ENCODE measurements around the gene SPOCK1. TPM values are rescaled to one million over a fixed set of nuclear protein-coding genes. Genes with fewer than 3 reads are reported as not detected.

SPOCK1 gene
- total RNA-seq, 4 donors from 2014 or later: 46.5 to 52.7 (median 51.4) TPM

DNA sequence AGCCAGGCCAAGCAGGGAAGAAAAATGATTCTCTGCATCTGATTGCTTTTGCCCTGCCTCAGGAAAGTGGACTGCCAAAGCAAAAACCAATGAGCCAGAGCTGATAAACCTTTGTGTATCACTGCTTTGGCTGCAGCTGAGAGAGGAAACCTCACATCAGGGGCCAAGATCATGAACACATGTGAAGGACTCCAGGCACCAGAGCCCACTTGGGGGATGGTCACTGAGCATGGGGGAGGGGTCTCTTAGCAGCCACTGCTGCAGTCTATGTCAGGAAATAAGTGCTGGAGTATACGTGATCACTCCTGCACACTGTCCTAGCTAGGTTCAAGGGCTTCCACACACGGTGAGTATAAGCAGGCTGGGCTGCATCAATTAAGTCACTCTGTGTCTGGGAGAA is 229.9 kb downstream of the SPOCK1 start:
- no peak overlapping the region for H3K4me3 ChIP-seq
- no peaks in the 10 kb centered on the region for H3K36me3 ChIP-seq
- no peaks in the 10 kb centered on the region for H3K9me3 ChIP-seq
- ATAC-seq: no peak
- WGBS, 2 donors (ENCODE audit: low coverage in 1 of 2): 25% methylated on average over 2 of the region's 2 CpGs; no CpG with 5 or more reads in 1 of the 2 donors
- H3K27me3 ChIP-seq: peaks cover 2% of the 10 kb centered on the region
- TF ChIP-seq POLR2AphosphoS5 (IDR thresholded peaks at IDR 0.05) (no peak), POLR2A (IDR thresholded peaks at IDR 0.05) (no peak), EP300 (IDR thresholded peaks at IDR 0.05) (no peak)
- TF ChIP-seq, protein P1, sequence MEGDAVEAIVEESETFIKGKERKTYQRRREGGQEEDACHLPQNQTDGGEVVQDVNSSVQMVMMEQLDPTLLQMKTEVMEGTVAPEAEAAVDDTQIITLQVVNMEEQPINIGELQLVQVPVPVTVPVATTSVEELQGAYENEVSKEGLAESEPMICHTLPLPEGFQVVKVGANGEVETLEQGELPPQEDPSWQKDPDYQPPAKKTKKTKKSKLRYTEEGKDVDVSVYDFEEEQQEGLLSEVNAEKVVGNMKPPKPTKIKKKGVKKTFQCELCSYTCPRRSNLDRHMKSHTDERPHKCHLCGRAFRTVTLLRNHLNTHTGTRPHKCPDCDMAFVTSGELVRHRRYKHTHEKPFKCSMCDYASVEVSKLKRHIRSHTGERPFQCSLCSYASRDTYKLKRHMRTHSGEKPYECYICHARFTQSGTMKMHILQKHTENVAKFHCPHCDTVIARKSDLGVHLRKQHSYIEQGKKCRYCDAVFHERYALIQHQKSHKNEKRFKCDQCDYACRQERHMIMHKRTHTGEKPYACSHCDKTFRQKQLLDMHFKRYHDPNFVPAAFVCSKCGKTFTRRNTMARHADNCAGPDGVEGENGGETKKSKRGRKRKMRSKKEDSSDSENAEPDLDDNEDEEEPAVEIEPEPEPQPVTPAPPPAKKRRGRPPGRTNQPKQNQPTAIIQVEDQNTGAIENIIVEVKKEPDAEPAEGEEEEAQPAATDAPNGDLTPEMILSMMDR (IDR thresholded peaks at IDR 0.05): no peak
- H3K27ac ChIP-seq: no peak overlapping the region
- H3K4me1 ChIP-seq: no peaks in the 10 kb centered on the region

DNA sequence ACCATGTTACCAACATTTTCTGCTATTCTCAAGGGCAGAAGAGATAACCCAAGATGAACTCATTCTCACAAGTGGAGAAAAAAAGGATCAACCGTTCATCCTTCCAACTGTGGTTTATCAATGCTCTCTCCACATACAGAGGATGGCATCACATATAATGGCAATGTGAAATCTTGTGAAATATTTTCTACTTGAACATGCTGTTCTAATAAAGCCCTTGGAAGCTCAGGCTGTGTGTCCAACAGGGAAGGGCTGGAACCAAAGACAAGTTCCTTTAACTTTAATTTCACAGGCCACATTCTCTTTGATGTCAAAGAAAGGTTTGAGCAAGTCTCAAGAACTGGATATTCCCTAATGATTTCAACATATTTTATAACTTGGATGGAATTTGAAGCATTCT is 230.5 kb downstream of the SPOCK1 start:
- TF ChIP-seq, protein P1 (IDR thresholded peaks at IDR 0.05): no peak
- TF ChIP-seq POLR2AphosphoS5 (IDR thresholded peaks at IDR 0.05): no peak
- no peak for TF ChIP-seq EP300 (IDR thresholded peaks at IDR 0.05)
- TF ChIP-seq POLR2A (IDR thresholded peaks at IDR 0.05): no peak
- ATAC-seq: peak; percentile 75

DNA sequence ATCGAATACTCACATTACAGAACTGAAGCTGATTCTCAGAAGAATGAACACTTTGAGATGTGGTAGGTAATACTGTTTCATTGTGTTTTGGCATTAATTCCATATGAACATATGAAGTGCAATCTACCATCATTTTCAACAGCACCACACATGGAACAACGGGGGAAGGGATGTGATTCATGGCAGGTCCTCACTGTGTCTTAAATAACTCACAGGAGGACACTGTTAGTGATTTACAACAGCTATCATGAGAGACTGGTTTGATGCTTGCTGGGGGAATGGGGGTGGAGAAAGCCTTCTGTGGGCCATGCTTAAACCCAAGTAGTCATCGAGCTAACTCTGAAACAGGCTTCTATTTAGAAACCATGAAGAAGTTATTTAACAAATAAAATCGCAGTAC is 232.9 kb downstream of the SPOCK1 start:
- TF ChIP-seq, protein P1 (IDR thresholded peaks at IDR 0.05): no peak
- TF ChIP-seq POLR2A (IDR thresholded peaks at IDR 0.05) (no peak), EP300 (IDR thresholded peaks at IDR 0.05) (no peak), POLR2AphosphoS5 (IDR thresholded peaks at IDR 0.05) (no peak)
- WGBS, 2 donors (ENCODE audit: low coverage in 1 of 2): 81 to 92% methylated on average over 3 to 4 of the region's 4 CpGs
- Histone ChIP-seq H3K27me3 (peaks cover 6% of the 10 kb centered on the region), H3K4me3 (no peak overlapping the region), H3K36me3 (no peaks in the 10 kb centered on the region), H3K9me3 (no peaks in the 10 kb centered on the region), H3K27ac (no peak overlapping the region), H3K4me1 (no peaks in the 10 kb centered on the region)
- ATAC-seq: no peak

More for the DNA sequence above, 230.5 kb downstream of the SPOCK1 start:
- Histone ChIP-seq H3K27me3 (peaks cover 6% of the 10 kb centered on the region), H3K36me3 (no peaks in the 10 kb centered on the region), H3K4me1 (no peaks in the 10 kb centered on the region), H3K9me3 (no peaks in the 10 kb centered on the region), H3K27ac (no peak overlapping the region), H3K4me3 (no peak overlapping the region)
- 60% methylated on average over 1 of the region's 1 CpG; no CpG with 5 or more reads in 1 of the 2 donors for WGBS, 2 donors (ENCODE audit: low coverage in 1 of 2)

DNA sequence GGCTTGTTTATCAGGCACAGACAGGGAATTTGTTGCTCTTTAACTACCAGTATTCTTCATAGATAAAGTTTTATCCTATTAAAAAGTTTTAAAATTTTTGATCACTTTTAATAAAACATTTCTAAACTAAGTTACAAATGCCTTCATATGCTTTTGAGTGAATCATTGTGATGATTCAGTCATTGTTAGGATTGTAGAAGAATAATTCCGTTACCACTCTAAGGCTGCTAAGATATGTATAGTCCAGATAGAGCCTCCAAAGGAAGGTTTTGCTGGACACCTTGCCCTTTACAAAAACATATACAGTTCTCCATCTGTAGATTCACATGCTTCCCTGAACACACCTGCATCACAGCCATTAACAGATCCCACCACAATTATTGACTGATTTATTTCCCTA is 233.7 kb downstream of the SPOCK1 start:
- TF ChIP-seq, protein P1 (IDR thresholded peaks at IDR 0.05): no peak
- no peak for TF ChIP-seq EP300 (IDR thresholded peaks at IDR 0.05)
- Histone ChIP-seq H3K4me3 (no peak overlapping the region), H3K4me1 (no peaks in the 10 kb centered on the region), H3K27ac (no peak overlapping the region), H3K27me3 (peaks cover 6% of the 10 kb centered on the region), H3K9me3 (no peaks in the 10 kb centered on the region), H3K36me3 (no peaks in the 10 kb centered on the region)
- ATAC-seq: no peak
- 80 to 91% methylated on average over 1 of the region's 1 CpG for WGBS, 2 donors (ENCODE audit: low coverage in 1 of 2)

DNA sequence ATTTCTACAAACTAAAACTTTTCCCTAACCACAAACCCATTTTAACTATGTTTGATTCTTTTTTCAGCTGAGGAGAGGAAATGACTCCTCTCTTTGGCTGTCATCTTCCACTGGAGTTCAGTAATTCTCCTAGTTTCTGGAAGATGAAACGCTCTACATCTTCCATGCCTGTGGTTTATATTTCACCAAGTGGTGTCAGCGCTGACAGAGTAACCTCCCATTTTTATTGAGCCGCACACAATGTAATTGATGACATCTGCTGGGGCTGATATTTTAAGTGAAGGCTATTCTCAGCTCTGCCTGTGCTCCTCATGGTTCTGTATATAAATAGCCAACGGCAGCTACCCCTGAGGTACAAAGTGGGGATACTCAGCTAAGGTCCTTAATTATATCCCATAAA is 234.6 kb downstream of the SPOCK1 start:
- H3K9me3 ChIP-seq: no peaks in the 10 kb centered on the region
- H3K27ac ChIP-seq: no peak overlapping the region
- WGBS, 2 donors (ENCODE audit: low coverage in 1 of 2): 67 to 87% methylated on average over 4 of the region's 4 CpGs
- peaks cover 6% of the 10 kb centered on the region for H3K27me3 ChIP-seq
- no peaks in the 10 kb centered on the region for H3K4me1 ChIP-seq
- no peak overlapping the region for H3K4me3 ChIP-seq
- H3K36me3 ChIP-seq: no peaks in the 10 kb centered on the region
- no peak for ATAC-seq
- TF ChIP-seq, protein P1 (IDR thresholded peaks at IDR 0.05): no peak
